HG03159 (cell line): ENCODE results near the gene SMIM14.
"Not testable (repeated sequence)": the region's sequence is repeated elsewhere in the genome, so short reads cannot be mapped to it uniquely, and the experiment has no call there.

Experiments
- ATAC-seq: cut with Tn5 transposase; IDR thresholded peaks from one replicate; pipeline ENCODE4 v1.9.1; 2021; ENCODE audit warnings: mild to moderate bottlenecking, moderate library complexity; ENCODE audit not compliant: unreplicated experiment

Gene SMIM14

DNA sequence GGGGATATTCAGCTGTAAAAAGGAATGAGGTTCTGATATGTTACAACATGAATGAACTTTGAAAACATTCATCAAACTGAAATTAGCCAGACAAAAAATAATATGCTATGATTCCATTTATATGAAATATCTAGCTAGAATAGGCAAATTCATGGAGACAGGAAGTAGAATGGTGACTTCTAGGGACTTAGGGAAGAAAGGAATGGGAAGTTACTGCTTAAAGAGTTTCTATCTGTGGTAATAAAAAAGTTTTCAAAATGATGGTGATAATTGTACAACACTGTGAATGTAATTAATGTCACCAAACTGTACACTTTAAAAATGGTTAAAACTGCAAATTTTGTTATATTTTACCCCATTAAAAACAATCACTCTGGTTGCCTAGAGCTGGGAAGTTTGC, 30.2 kb downstream of the SMIM14 start:
- ATAC-seq: no peak

GRCh38 chr4:39606747-39607146, 31.9 kb downstream of the SMIM14 start:
- ATAC-seq: no peak

DNA sequence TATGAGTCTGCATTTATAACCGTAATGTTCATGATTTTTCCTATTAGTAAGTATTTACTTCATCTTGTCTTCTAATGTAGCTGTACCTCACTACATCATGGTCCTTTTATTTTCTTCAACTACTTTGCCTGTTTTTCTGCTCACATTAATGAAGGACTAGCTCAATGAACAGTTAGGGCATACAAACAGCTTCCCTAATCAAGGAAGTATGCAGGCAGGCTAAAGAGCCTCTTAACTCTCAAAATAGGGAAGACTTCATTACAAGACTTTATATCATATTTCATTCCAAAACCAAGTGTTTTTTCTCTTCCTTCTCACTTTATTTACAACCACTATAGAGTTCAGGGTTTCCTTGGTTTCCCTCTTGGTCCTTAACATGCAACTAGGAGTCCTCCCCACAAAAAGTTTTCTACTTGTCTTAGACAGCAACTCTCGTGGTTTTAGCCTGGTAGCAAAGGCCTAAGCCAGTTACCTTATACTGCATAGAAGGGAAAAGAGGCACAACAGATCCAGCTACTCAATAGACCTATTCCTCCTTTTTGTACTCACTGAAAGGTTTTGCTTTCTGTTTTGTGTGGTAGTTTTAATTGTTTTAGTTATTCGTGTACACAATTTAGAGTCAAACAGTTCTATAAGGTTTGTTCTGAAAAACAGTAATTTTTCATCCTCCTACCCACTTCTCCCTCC, 40.8 kb downstream of the SMIM14 start:
- no peak for ATAC-seq

GRCh38 chr4:39596971-39597370, 41.7 kb downstream of the SMIM14 start:
- no peak for ATAC-seq

DNA sequence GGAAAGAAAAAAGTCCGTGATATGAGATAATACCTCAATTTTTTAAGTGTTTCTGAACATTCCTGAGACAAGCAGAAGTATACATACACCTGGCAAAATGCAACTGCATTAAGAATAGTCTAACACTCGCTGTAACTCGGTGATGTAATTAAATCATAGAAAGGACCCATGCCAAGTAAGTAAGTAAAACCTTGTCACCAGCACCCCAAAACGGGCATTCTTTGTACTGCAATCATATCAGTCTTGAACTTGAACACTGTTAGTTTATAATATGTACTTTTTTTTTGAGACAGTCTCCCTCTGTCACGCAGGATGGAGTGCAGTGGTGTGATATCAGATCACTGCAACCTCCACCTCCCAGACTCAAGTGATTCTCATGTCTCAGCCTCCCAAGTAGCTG, 47.4 kb downstream of the SMIM14 start:
- ATAC-seq: no peak

DNA sequence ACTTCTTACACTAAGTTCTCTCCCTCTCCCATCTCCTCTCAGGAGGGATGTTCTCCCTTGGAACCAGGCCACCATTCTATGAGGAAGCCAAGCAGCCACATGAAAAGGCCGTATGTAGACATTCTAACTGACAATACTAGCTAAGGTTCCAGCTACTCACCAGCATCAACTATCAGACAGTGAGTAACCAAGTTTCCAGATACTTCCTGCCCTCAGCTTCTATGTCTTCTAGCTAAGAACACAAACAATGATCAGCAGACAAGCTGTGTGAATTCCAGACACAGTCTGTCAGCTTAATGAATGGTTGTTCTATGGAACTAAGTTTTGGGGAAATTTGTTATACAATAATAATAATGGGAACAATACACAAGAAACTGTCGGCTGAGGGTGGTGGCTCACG, 50.8 kb downstream of the SMIM14 start:
- no peak for ATAC-seq

GRCh38 chr4:39574946-39575345, 63.7 kb downstream of the SMIM14 start:
- ATAC-seq: no peak

- ATAC-seq: no peak
Observed at GRCh38 chr4:39571504-39571903, 67.2 kb downstream of the SMIM14 start.

GRCh38 chr4:39571054-39571453, 67.6 kb downstream of the SMIM14 start:
- ATAC-seq: no peak

DNA sequence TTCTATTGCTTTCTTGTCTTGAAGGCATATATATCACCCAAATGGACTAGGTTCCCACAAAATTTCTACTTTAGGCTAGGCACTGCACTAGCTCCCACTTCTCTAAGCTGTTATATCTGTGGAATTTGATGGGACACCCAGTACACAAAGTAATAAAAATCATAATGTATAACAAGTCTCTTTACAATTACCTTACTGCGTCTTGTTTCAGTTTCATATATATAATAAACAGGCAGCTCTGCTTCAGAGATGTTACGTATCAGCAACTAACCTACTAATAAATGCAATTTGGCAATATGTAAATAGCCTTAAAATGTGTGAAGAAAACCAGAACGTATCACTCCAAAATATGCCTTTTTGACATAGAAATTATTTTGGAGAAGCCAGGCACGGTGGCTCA, 69.5 kb downstream of the SMIM14 start:
- ATAC-seq: no peak

GRCh38 chr4:39568805-39569204, 69.9 kb downstream of the SMIM14 start:
- no peak for ATAC-seq

GRCh38 chr4:39565878-39566600, 72.6 kb downstream of the SMIM14 start:
- no peak for ATAC-seq

DNA sequence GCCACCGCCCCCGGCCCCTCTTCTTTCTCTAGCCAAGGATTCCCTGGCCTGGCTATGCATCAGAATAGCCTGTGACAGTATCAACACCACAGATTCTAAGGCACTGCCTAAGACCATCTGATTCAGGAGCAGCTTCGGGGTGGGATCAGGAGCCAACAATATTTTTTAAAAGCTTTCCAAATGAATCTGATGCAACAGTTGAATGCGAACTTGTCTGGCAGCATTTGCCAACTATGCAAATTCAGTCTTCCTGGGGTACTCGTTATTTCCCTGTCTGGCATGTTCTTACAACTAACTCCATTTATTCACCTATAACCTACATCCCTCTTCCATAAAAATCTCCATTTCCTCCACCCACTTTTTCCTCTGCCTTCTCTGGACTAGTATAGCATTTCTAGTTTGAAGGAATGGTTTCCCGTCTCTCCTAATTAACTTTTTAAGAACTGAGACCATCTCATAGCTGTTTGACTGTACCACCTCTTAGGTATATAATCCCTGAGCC, 75.3 kb downstream of the SMIM14 start:
- ATAC-seq: no peak

DNA sequence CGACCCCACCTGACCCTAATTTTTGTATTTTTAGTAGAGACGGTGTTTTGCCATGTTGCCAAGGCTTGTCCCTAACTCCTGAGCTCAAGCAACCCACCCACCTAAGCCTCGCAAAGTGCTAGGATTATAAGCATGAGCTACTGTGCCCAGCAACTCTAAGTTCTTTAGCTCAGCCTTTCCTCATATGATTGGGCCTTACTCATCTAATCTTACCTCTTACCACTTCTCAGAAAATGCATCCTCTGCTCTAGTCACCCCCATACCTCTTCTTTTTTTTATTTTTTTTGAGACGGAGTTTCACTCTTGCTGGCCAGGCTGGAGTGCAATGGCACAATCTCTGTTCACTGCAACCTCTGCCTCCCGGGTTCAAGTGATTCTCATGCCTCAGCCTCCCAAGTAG, 75.9 kb downstream of the SMIM14 start:
- no peak for ATAC-seq

DNA sequence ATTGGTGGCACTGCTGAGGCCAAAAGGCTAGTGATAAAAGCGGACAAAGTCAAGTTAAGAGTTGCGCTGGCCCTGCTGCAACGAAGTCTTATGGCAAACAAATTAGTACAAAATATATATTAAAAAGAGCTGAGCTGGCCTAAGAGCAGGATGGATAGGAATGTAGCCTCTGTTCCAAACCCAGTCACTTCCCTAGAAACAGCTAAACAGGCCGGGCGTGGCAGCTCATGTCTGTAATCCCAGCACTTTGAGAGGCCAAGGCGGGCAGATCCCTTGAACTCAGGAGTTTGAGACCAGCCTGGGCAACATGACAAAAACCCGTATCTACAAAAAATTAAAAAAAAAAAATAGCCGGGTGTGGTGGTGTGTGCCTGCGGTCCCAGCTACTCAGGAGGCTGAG, 79.0 kb downstream of the SMIM14 start:
- no peak for ATAC-seq

- no peak for ATAC-seq
Observed at GRCh38 chr4:39555472-39555871, 83.2 kb downstream of the SMIM14 start.

GRCh38 chr4:39548425-39549067, 90.1 kb downstream of the SMIM14 start:
- no peak for ATAC-seq

- no peak for ATAC-seq
Observed at GRCh38 chr4:39544580-39545315, 93.9 kb downstream of the SMIM14 start.

- ATAC-seq: not testable (repeated sequence)
Observed at GRCh38 chr4:39544080-39544479, 94.6 kb downstream of the SMIM14 start.

DNA sequence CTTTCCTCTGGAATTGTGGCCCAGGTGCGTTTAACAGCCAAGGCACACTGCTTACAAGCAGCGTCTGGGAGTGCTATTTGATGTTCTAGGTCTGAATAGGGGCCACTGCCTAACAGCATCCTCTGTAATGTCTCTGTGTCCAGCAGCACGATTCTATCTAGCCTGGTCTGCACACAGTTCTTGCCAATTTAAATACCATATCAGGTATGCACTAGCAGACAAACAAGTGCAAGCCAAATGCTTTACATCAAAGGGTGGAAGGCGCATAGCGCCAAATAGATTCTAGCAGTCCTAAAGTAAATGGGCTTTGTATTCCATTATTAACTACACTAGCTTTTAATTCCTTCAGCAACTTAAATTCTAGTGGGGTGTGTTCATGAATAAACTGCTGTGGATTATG, 95.6 kb downstream of the SMIM14 start:
- ATAC-seq: no peak

GRCh38 chr4:39542611-39543012, 96.1 kb downstream of the SMIM14 start:
- ATAC-seq: no peak
